Calu3 (cell line): ENCODE data around the gene OSTM1. TPM values are rescaled to one million over a fixed set of nuclear protein-coding genes. Genes with fewer than 3 reads are reported as not detected.

Experiments used
- BruUV-seq: library from RNA; stranded (reverse); fragments of 400-500 nt; replicated peaks from 2 replicates; lab custom pipeline; 2021; lab: Mats Ljungman, UMichigan
- CTCF ChIA-PET: fragments of 300-600 bp; sonication (Branson Sonifier 250); formaldehyde crosslinking; loops from one replicate; lab custom pipeline; 2022; ENCODE audit warnings: antibody characterized with exemption; lab: Charles Lee
- DNase-seq: peaks from one replicate; pipeline ENCODE4 v3.0.0; 2022
- H3K27ac Mint-ChIP-seq: one replicate; pipeline ENCODE4 v1.8.0; 2022; ENCODE audit warnings: mixed read lengths; ENCODE audit not compliant: unreplicated experiment
- H3K27me3 Mint-ChIP-seq: one replicate; pipeline ENCODE4 v1.8.0; 2022; ENCODE audit warnings: mixed read lengths; ENCODE audit not compliant: unreplicated experiment
- H3K36me3 Mint-ChIP-seq: one replicate; pipeline ENCODE4 v1.8.0; 2022; ENCODE audit warnings: mild to moderate bottlenecking, moderate library complexity, mixed read lengths; ENCODE audit not compliant: insufficient read depth, unreplicated experiment
- H3K4me1 Mint-ChIP-seq: one replicate; pipeline ENCODE4 v1.8.0; 2022; ENCODE audit warnings: mild to moderate bottlenecking, low read depth, mixed read lengths; ENCODE audit not compliant: unreplicated experiment
- H3K4me3 Mint-ChIP-seq: one replicate; pipeline ENCODE4 v1.8.0; 2022; ENCODE audit warnings: mild to moderate bottlenecking, low read depth, moderate library complexity, mixed read lengths; ENCODE audit not compliant: unreplicated experiment
- H3K9me3 Mint-ChIP-seq: one replicate; pipeline ENCODE4 v1.8.0; 2022; ENCODE audit warnings: low read depth, mixed read lengths; ENCODE audit not compliant: unreplicated experiment
- CTCF ChIP-seq: fragments of 200-600 bp; IDR thresholded peaks from one replicate; pipeline ENCODE4 v1.8.0; 2022; ENCODE audit warnings: antibody characterized with exemption; ENCODE audit not compliant: unreplicated experiment
- intact Hi-C: fragments of 100-400 bp; cut with micrococcal nuclease; formaldehyde crosslinking; loops from one replicate; pipeline ENCODE4 v1.10.0; 2022; ENCODE audit not compliant: unreplicated experiment
- total RNA-seq: library from RNA; stranded (reverse); gene quantifications from 2 replicates; pipeline ENCODE4 v1.2.3, GENCODE V29; 2022

OSTM1 gene
- total RNA-seq, 1 experiment from 2014 or later = 30.5 TPM

GRCh38 chr6:108082539-108082938 lies 8.0 kb upstream of the OSTM1 start:
- intact Hi-C loops = no loop called here
- CTCF ChIA-PET = interaction anchor here (0.6 to 1.2 kb wide), 2 partner anchors 930 to 1060 kb away, joined by 3 to 5 read pairs; no protein-coding TSS in a partner anchor
- Mint-ChIP-seq H3K27me3 (no peaks in the 10 kb centered on the region), H3K4me1 (peaks cover 18% of the 10 kb centered on the region), H3K4me3 (no peak overlapping the region), H3K27ac (no peak overlapping the region), H3K36me3 (no peaks in the 10 kb centered on the region), H3K9me3 (no peaks in the 10 kb centered on the region)
- no peak for DNase-seq
- no TSS peak for BruUV-seq
- TF ChIP-seq CTCF = no peak

- Mint-ChIP-seq H3K4me3 (no peak overlapping the region), H3K27me3 (no peaks in the 10 kb centered on the region), H3K9me3 (no peaks in the 10 kb centered on the region), H3K4me1 (peaks cover 18% of the 10 kb centered on the region), H3K27ac (no peak overlapping the region), H3K36me3 (peaks cover under 1% of the 10 kb centered on the region)
- intact Hi-C loops = no loop called here
- BruUV-seq = no TSS peak
- CTCF ChIA-PET = no interaction called here
- TF ChIP-seq CTCF = no peak
- DNase-seq = peak; percentile 4
Observed at GRCh38 chr6:108080010-108080780, 5.7 kb upstream of the OSTM1 start.

GRCh38 chr6:108078191-108078590 lies 3.6 kb upstream of the OSTM1 start:
- Mint-ChIP-seq H3K27me3 (no peaks in the 10 kb centered on the region), H3K36me3 (peaks cover 20% of the 10 kb centered on the region), H3K4me1 (peaks cover 22% of the 10 kb centered on the region), H3K9me3 (no peaks in the 10 kb centered on the region), H3K4me3 (no peak overlapping the region), H3K27ac (no peak overlapping the region)
- intact Hi-C loops = no loop called here
- DNase-seq = no peak
- no peak for TF ChIP-seq CTCF
- no TSS peak for BruUV-seq
- CTCF ChIA-PET = no interaction called here

- CTCF ChIA-PET = interaction anchor here (0.7 kb wide), 1 partner anchor 93 kb away, joined by 3 read pairs; no protein-coding TSS in a partner anchor
- intact Hi-C loops = no loop called here
- Mint-ChIP-seq H3K4me1 (peaks cover 8% of the 10 kb centered on the region), H3K36me3 (peaks cover 21% of the 10 kb centered on the region), H3K4me3 (peak overlapping the region; percentile 75), H3K27ac (no peak overlapping the region), H3K27me3 (no peaks in the 10 kb centered on the region), H3K9me3 (no peaks in the 10 kb centered on the region)
- no peak for TF ChIP-seq CTCF
- no TSS peak for BruUV-seq
- no peak for DNase-seq
Observed at GRCh38 chr6:108074057-108074358, 533 bp downstream of the OSTM1 start.
